ENCODE measurements around the gene SEC24B. TPM values are rescaled to one million over a fixed set of nuclear protein-coding genes. Genes with fewer than 3 reads are reported as not detected.

SEC24B gene
- total and polyA plus RNA-seq, 10 of the 15 experiments (the other 5 are each of a cell fraction or from before 2014, with no cell fraction given) = 6.4 to 43.2 (median 16.0) TPM

- ChIA-PET CTCF (no interaction called here), RAD21 (ENCODE audit: unreplicated experiment) (no interaction called here), POLR2A (interaction anchor here (1.3 kb wide), 1 partner anchor 33 kb away, joined by 3 read pairs; no protein-coding TSS in a partner anchor), SMC1A (ENCODE audit: uncharacterized antibody, unreplicated experiment) (interaction anchor here (0.6 to 1.5 kb wide), 3 partner anchors 64 to 163 kb away, joined by 3 read pairs; no protein-coding TSS in a partner anchor)
- H3K9me3 ChIP-seq (replicated peaks; ENCODE audit: control insufficient read depth, insufficient read depth, low read length) = no peaks in the 10 kb centered on the region
- 85% methylated on average over 3 of the region's 3 CpGs for WGBS (ENCODE audit: insufficient coverage, insufficient replicate concordance, low lambda C conversion rate, missing lambda C conversion rate)
- no peaks in the 10 kb centered on the region for H4K20me1 ChIP-seq (ENCODE audit: control insufficient read depth, insufficient read depth)
- intact Hi-C loops (cut with micrococcal nuclease; ENCODE audit: unreplicated experiment) (no loop called here), in situ Hi-C loops (cut with MboI) (no loop called here)
- no peak overlapping the region for H3K9ac ChIP-seq (ENCODE audit: control insufficient read depth, insufficient read depth, low read length)
- no peak overlapping the region for H3K27ac ChIP-seq (ENCODE audit: control insufficient read depth, insufficient read depth)
- H3K36me3 ChIP-seq (ENCODE audit: control insufficient read depth in 2 of 2, insufficient read depth in 2 of 2, low read length in 1 of 2) = peaks cover 0 to 6% of the 10 kb centered on the region in 2 experiments; a peak in 1 of 4 replicates
- H3K4me2 ChIP-seq (ENCODE audit: control insufficient read depth, insufficient read depth) = no peak overlapping the region
- TF ChIP-seq SMAD5 (IDR thresholded peaks at IDR 0.05; ENCODE audit: low read depth) = no peak
- TF ChIP-seq NFIC (IDR thresholded peaks at IDR 0.05; ENCODE audit: low read depth, low read length) = no peak
- no peak for TF ChIP-seq ATF2 (IDR thresholded peaks at IDR 0.05; ENCODE audit: low read length)
- no peak for TF ChIP-seq BCL3 (IDR thresholded peaks at IDR 0.05; ENCODE audit: borderline replicate concordance, insufficient read depth, low read depth, low read length, poor library complexity, severe bottlenecking)
- no peak for DNase-seq (ENCODE audit: low read depth, low spot score)
- no peak overlapping the region for H2AFZ ChIP-seq (ENCODE audit: control insufficient read depth, low read depth, low read length)
- H3K79me2 ChIP-seq (ENCODE audit: control insufficient read depth, insufficient read depth, low read length) = peaks cover 18% of the 10 kb centered on the region
- peak; percentile 31 for ATAC-seq
- no TSS peak for BruUV-seq (replicated peaks)
- FAIRE-seq = no peak
- H3K27me3 ChIP-seq (replicated peaks in 1 of 2; ENCODE audit: control insufficient read depth in 2 of 2, insufficient read depth in 2 of 2, low read length in 1 of 2) = no peaks in the 10 kb centered on the region
- H3K4me1 ChIP-seq (ENCODE audit: control insufficient read depth, insufficient read depth, low read length) = no peaks in the 10 kb centered on the region
- no peak overlapping the region for H3K4me3 ChIP-seq
These were observed 38.7 kb downstream of the SEC24B start for GRCh38 chr4:109472343-109472761.
